Vagina (tissue), 2 donors: ENCODE results near the gene GLCE. TPM values are rescaled to one million over a fixed set of nuclear protein-coding genes. Genes with fewer than 3 reads are reported as not detected.

ENCODE experiments used
- DNase-seq, 2 donors: peaks; one replicate each; pipeline ENCODE4 v3.0.0-alpha.2; 2017; ENCODE audit errors: extremely low spot score in 2 of 2
- H3K27ac ChIP-seq: fragments of 200-600 bp; sonication (generic); one replicate; pipeline ENCODE4 v1.5.1; 2019
- H3K27me3 ChIP-seq: fragments of 200-600 bp; sonication (generic); one replicate; pipeline ENCODE4 v1.5.1; 2019
- H3K36me3 ChIP-seq, 2 donors: fragments of 200-600 bp; sonication (generic); one replicate each; pipeline ENCODE4 v1.5.1; 2017 to 2019
- H3K4me1 ChIP-seq: fragments of 200-600 bp; sonication (generic); one replicate; pipeline ENCODE4 v1.5.1; 2019
- H3K4me3 ChIP-seq, 2 donors: fragments of 200-600 bp; sonication (generic); 1 replicate in 1 of 2; 2 replicates in 1 of 2; pipeline ENCODE4 v1.5.1; 2016 to 2019
- H3K9me3 ChIP-seq: fragments of 200-600 bp; sonication (generic); one replicate; pipeline ENCODE4 v1.5.1; 2019
- POLR2A ChIP-seq, 2 donors: fragments of 450-650 bp; IDR thresholded peaks; one replicate each; pipeline ENCODE4 v1.6.1; 2017; ENCODE audit warnings: antibody characterized with exemption in 2 of 2, mild to moderate bottlenecking in 2 of 2, moderate library complexity in 2 of 2
- POLR2AphosphoS5 ChIP-seq, 2 donors: sonication (generic); formaldehyde crosslinking; IDR thresholded peaks; one replicate each; pipeline ENCODE4 v1.9.0; 2017; ENCODE audit warnings: antibody characterized with exemption in 2 of 2, mild to moderate bottlenecking in 2 of 2, low read depth in 1 of 2; ENCODE audit not compliant: insufficient read depth in 1 of 2
- intact Hi-C: fragments of 100-400 bp; cut with DNase I; formaldehyde crosslinking; loops from one replicate; pipeline ENCODE4 v1.15.1; 2023
- total RNA-seq: library from RNA; depleted of rRNA; stranded (reverse); fragments of >200 nt; gene quantifications from one replicate; pipeline ENCODE4 v1.2.3, GENCODE V29; 2016
- TF ChIP-seq, protein P1 (sequence below), 3 experiments: fragments of 450-650 bp in 2 of 3; fragments of 200-600 bp in 1 of 3; sonication (generic) in 1 of 3; IDR thresholded peaks; one replicate each; pipeline ENCODE4 v1.5.1; 2017 to 2019; ENCODE audit warnings: antibody characterized with exemption in 3 of 3, mild to moderate bottlenecking in 2 of 3, moderate library complexity in 2 of 3

The GLCE gene
- total RNA-seq, 1 donor from 2014 or later = 16.5 TPM

GRCh38 chr15:69132430-69132829 is 28.0 kb upstream of the GLCE start:
- intact Hi-C loops = no loop called here
- Histone ChIP-seq H3K36me3 (no peaks in the 10 kb centered on the region), H3K27me3 (no peaks in the 10 kb centered on the region), H3K27ac (no peak overlapping the region), H3K9me3 (no peaks in the 10 kb centered on the region), H3K4me3 (no peak overlapping the region), H3K4me1 (peaks cover 23% of the 10 kb centered on the region)
- TF ChIP-seq POLR2A (IDR thresholded peaks at IDR 0.05) (no peak), POLR2AphosphoS5 (IDR thresholded peaks at IDR 0.05; ENCODE audit: insufficient read depth in 1 of 2, low read depth in 1 of 2) (no peak)
- TF ChIP-seq, protein P1, sequence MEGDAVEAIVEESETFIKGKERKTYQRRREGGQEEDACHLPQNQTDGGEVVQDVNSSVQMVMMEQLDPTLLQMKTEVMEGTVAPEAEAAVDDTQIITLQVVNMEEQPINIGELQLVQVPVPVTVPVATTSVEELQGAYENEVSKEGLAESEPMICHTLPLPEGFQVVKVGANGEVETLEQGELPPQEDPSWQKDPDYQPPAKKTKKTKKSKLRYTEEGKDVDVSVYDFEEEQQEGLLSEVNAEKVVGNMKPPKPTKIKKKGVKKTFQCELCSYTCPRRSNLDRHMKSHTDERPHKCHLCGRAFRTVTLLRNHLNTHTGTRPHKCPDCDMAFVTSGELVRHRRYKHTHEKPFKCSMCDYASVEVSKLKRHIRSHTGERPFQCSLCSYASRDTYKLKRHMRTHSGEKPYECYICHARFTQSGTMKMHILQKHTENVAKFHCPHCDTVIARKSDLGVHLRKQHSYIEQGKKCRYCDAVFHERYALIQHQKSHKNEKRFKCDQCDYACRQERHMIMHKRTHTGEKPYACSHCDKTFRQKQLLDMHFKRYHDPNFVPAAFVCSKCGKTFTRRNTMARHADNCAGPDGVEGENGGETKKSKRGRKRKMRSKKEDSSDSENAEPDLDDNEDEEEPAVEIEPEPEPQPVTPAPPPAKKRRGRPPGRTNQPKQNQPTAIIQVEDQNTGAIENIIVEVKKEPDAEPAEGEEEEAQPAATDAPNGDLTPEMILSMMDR (IDR thresholded peaks at IDR 0.05) = no peak
- no peak for DNase-seq

DNA sequence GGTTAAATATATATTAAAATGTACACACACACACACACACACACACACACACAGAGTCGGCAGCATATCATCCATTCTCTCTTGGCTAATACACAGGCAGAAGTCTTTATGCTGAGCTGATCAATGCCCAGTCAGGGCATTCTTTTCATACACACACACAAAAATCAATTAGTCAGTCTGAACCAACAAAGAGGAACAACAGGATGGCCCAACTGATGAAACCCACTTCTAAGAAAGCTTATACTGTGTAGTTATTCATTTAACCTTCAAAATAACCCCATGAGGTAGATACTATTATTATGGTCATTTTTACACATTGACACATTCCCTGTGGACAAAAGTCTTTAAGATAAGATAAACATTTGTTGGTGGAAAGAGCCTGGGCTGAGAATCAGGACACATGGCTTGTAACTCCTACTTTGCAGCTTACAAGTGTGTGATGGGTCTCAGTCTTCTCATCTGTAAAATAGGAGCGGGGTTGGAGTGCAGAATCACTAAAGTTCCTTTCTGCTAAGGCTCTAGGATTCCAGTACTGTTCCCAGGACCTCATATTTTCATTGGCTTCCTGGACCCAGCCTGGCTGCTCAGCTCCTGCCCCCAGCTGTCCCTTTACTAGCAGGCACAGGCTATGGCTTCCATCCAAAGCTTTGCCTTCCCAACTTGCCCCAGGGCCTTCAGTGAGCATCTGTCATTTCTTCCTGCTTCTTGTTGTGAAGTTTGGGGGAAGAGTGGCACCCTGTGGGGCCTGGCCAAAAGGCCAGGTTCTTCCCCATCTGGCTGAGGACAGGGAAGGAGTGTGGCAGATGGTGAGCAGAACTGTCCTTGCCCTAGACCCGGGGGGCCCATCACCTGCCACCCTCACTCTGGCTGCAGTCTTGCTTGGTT is 27.2 kb upstream of the GLCE start:
- no peak for DNase-seq
- TF ChIP-seq, protein P1 (IDR thresholded peaks at IDR 0.05) = no peak
- TF ChIP-seq POLR2A (IDR thresholded peaks at IDR 0.05) (no peak), POLR2AphosphoS5 (IDR thresholded peaks at IDR 0.05; ENCODE audit: insufficient read depth in 1 of 2, low read depth in 1 of 2) (no peak)
- Histone ChIP-seq H3K9me3 (no peaks in the 10 kb centered on the region), H3K36me3 (no peaks in the 10 kb centered on the region), H3K4me1 (peaks cover 16% of the 10 kb centered on the region), H3K27me3 (no peaks in the 10 kb centered on the region), H3K4me3 (no peak overlapping the region), H3K27ac (no peak overlapping the region)
- intact Hi-C loops = no loop called here

DNA sequence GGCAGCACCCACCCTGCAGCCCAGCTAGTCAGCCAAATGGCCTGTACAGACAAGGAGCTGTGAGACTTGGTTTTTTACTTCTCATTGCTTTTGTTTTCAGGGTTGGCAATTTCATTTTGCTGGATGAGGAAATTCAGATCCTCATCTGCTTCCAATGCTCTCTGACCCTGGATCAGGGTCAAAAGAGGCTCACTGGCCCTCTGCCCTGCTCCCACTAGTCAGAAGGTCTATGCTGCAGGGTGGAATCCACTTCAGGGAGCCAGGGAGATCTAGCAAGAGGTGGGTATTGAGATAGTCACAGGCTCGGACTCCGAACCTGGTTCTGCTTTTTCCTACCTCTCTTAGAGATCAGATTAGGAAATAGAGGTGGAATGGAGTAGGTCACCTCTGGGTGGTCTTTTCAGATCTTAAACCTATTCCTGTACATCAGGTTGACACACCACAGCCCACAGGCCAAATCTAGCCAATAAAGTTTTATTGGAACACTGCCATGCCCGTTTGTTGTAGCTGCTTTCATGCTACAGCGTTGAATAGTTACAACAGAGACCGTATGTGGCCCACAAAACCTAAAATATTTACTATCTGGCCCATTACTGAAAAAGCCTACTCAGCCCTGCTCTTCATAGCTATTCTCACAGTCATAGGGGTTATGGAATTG is 26.4 kb upstream of the GLCE start:
- peaks cover 9% of the 10 kb centered on the region for H3K4me1 ChIP-seq

DNA sequence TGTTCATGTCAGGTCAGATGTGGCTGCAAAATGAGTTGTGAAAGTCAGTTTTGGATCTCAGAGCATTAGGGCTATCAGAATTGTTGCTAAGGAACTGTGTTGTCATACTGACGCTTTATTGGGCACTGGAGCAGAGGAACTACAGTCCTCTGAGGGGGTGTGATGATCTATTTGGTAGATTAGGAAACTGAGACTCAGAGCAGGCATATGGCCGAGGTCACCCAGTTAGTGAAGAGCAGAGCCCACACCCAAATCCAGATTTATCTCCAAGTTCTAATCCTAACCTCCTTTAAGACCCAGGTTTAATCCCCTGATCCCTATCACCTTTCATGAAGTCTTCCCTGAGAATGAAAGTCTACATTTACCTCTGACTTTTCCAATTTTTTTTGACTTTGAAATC is 25.6 kb upstream of the GLCE start:
- H3K4me1 ChIP-seq = peaks cover under 1% of the 10 kb centered on the region
- H3K9me3 ChIP-seq = no peaks in the 10 kb centered on the region
- no peak for DNase-seq
- no peaks in the 10 kb centered on the region for H3K27me3 ChIP-seq
- H3K4me3 ChIP-seq = no peak overlapping the region
- TF ChIP-seq, protein P1 (IDR thresholded peaks at IDR 0.05) = no peak
- no peak for TF ChIP-seq POLR2A (IDR thresholded peaks at IDR 0.05)
- no peak for TF ChIP-seq POLR2AphosphoS5 (IDR thresholded peaks at IDR 0.05; ENCODE audit: insufficient read depth in 1 of 2, low read depth in 1 of 2)
- H3K36me3 ChIP-seq = no peaks in the 10 kb centered on the region
- no peak overlapping the region for H3K27ac ChIP-seq
- intact Hi-C loops = no loop called here

More for the DNA sequence above, 26.4 kb upstream of the GLCE start:
- Histone ChIP-seq H3K27ac (no peak overlapping the region), H3K27me3 (no peaks in the 10 kb centered on the region), H3K4me3 (no peak overlapping the region), H3K36me3 (no peaks in the 10 kb centered on the region), H3K9me3 (no peaks in the 10 kb centered on the region)
- no peak for TF ChIP-seq POLR2A (IDR thresholded peaks at IDR 0.05)
- TF ChIP-seq, protein P1 (IDR thresholded peaks at IDR 0.05) = no peak
- TF ChIP-seq POLR2AphosphoS5 (IDR thresholded peaks at IDR 0.05; ENCODE audit: insufficient read depth in 1 of 2, low read depth in 1 of 2) = no peak
- intact Hi-C loops = no loop called here
- DNase-seq = no peak

DNA sequence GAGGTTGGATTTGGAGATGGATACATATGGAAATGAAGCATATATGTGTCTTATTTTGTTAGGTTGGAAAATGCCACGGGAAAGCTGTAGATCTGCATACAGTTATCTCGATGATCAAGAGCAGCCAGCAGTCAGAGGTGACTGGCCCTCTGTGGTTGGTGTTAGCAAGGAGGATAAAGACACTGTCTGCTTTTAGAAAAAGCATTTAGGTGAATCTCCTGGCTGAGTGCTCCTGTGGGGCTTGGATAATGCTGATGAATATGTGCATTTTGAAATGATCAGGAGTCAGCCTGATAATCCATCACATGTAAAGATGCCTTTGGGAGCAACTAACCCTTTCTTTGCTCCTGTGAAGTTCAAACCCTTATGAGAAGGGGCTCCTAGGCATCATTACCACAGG is 24.9 kb upstream of the GLCE start:
- no peaks in the 10 kb centered on the region for H3K27me3 ChIP-seq
- H3K27ac ChIP-seq = no peak overlapping the region
- no peaks in the 10 kb centered on the region for H3K4me1 ChIP-seq
- no peak for TF ChIP-seq POLR2AphosphoS5 (IDR thresholded peaks at IDR 0.05; ENCODE audit: insufficient read depth in 1 of 2, low read depth in 1 of 2)
- TF ChIP-seq, protein P1 (IDR thresholded peaks at IDR 0.05) = no peak
- no peak for TF ChIP-seq POLR2A (IDR thresholded peaks at IDR 0.05)
- intact Hi-C loops = no loop called here
- H3K36me3 ChIP-seq = no peaks in the 10 kb centered on the region
- no peaks in the 10 kb centered on the region for H3K9me3 ChIP-seq
- no peak for DNase-seq
- H3K4me3 ChIP-seq = no peak overlapping the region
